ENCODE measurements around the gene LPIN2.

Gene LPIN2

DNA sequence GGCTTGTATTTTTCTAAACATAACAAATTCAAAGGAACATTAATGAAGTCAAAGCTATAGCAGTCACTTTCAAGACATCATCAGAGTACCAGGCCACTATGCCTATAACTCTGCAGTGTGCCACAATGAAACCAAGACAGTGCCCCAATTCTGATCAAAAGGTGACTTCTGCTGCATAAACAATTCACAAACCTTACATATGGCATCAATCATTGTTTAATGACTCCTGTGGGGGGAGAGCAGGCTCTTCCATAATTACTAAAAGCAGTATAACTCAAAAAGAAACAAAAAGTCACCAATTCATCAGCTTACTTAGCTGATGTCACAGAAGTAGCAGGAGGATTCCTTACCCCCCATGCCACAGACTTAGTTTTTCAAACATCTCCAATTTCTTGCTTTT is 15.5 kb downstream of the LPIN2 start:
- Histone ChIP-seq H3K9ac (ENCODE audit: low read length) (no peak overlapping the region), H4K20me1 (ENCODE audit: low read depth, low read length) (no peaks in the 10 kb centered on the region), H3K9me2 (replicated peaks; ENCODE audit: insufficient read depth, low read length) (no peaks in the 10 kb centered on the region), H3K27me3 (ENCODE audit: low read length) (no peaks in the 10 kb centered on the region), H3K4me3 (ENCODE audit: insufficient read depth, low read length, poor library complexity, severe bottlenecking) (no peak overlapping the region), H3K27ac (ENCODE audit: low read depth, low read length) (no peak overlapping the region), H3F3A (ENCODE audit: insufficient read depth) (no peaks in the 10 kb centered on the region), H3K36me3 (ENCODE audit: low read length) (no peaks in the 10 kb centered on the region), H3K4me2 (ENCODE audit: low read depth, low read length, poor library complexity, severe bottlenecking) (no peak overlapping the region), H2AFZ (ENCODE audit: low read depth, low read length, severe bottlenecking) (no peak overlapping the region), H3K9me3 (ENCODE audit: insufficient read depth, low read length) (no peaks in the 10 kb centered on the region), H3K79me2 (ENCODE audit: insufficient read depth, low read length) (peaks cover 31% of the 10 kb centered on the region)
- TF ChIP-seq EZH2phosphoT487 (conservative IDR thresholded peaks at IDR 0.05; ENCODE audit: low read length), result no peak
- TF ChIP-seq, protein P1, sequence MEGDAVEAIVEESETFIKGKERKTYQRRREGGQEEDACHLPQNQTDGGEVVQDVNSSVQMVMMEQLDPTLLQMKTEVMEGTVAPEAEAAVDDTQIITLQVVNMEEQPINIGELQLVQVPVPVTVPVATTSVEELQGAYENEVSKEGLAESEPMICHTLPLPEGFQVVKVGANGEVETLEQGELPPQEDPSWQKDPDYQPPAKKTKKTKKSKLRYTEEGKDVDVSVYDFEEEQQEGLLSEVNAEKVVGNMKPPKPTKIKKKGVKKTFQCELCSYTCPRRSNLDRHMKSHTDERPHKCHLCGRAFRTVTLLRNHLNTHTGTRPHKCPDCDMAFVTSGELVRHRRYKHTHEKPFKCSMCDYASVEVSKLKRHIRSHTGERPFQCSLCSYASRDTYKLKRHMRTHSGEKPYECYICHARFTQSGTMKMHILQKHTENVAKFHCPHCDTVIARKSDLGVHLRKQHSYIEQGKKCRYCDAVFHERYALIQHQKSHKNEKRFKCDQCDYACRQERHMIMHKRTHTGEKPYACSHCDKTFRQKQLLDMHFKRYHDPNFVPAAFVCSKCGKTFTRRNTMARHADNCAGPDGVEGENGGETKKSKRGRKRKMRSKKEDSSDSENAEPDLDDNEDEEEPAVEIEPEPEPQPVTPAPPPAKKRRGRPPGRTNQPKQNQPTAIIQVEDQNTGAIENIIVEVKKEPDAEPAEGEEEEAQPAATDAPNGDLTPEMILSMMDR (IDR thresholded peaks at IDR 0.05; ENCODE audit: insufficient read depth, low read length, poor library complexity, severe bottlenecking), result no peak

DNA sequence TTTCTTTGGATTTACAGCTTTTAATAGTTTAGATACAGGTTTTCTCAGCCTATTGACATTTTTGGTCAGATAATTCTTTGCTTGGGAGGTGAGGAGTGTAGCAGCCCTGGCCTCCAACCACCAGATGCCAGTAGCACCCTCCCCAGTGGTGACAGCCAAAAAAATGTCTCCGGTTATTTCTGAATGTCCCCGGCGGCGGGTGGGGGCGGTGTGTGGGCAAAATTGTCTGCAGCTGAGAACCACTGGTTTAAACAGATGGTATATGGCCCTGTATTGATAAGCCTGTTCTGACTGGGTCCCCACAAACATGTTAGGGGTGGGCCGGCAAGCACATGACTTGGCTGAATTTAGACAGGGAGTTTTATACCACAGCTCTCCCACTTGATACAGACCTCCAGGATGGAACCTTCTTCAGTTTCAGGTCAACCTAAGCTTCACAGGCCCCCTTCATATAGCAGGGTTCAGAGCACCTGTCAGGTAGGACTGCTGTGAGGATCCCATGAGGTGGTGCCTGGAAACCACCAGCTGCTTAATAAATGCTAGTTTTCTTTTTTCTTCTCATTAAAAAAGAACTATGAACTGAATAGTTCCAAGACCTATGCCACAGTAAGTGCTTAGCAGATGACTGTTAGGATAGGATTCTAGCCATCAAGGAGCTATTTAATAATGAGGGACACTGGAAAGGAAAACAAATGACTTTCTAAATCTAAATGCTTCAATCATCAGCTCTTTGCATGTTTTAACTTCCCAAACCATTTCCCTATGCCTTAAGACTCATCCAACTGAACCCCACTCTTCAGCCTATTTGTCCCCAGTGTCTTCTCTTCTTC is 18.1 kb downstream of the LPIN2 start:
- Histone ChIP-seq H3K9me3 (ENCODE audit: insufficient read depth, low read length) (no peaks in the 10 kb centered on the region), H3K4me2 (ENCODE audit: low read depth, low read length, poor library complexity, severe bottlenecking) (no peak overlapping the region), H3K36me3 (ENCODE audit: low read length) (no peaks in the 10 kb centered on the region), H2AFZ (ENCODE audit: low read depth, low read length, severe bottlenecking) (no peak overlapping the region), H4K20me1 (ENCODE audit: low read depth, low read length) (no peaks in the 10 kb centered on the region), H3F3A (ENCODE audit: insufficient read depth) (no peaks in the 10 kb centered on the region), H3K27ac (ENCODE audit: low read depth, low read length) (no peak overlapping the region), H3K27me3 (ENCODE audit: low read length) (no peaks in the 10 kb centered on the region), H3K4me3 (ENCODE audit: insufficient read depth, low read length, poor library complexity, severe bottlenecking) (no peak overlapping the region), H3K9me2 (replicated peaks; ENCODE audit: insufficient read depth, low read length) (no peaks in the 10 kb centered on the region), H3K79me2 (ENCODE audit: insufficient read depth, low read length) (peaks cover 31% of the 10 kb centered on the region), H3K9ac (ENCODE audit: low read length) (no peak overlapping the region)
- TF ChIP-seq, protein P1 (IDR thresholded peaks at IDR 0.05; ENCODE audit: insufficient read depth, low read length, poor library complexity, severe bottlenecking), result no peak
- TF ChIP-seq EZH2phosphoT487 (conservative IDR thresholded peaks at IDR 0.05; ENCODE audit: low read length), result no peak

DNA sequence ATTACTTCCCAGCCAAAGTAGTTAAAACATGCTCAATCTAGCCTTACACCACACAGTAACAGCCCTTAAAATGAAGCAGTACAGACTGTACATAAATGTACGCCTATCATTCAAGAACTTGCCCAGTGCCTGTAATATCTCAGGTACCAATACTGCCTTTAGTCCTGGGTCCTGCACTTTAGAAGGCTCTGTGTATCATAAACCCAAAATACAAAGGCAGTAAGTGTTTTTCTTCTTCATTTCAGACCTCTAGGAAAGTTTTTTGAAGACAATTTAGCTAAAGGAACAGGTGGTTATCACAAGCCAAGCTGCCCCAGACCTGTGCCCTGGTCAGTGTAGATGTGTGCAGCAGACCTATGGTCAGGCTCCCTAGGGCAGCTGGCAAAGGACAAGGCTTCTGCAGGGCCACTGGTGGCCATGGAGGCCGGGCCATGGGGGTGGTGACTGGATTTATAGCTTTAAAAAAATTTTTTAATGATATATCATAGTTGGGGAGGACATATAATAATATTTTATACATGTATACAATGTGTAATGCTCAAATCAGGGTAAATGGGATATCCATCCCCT is 18.8 kb downstream of the LPIN2 start:
- TF ChIP-seq, protein P1 (IDR thresholded peaks at IDR 0.05; ENCODE audit: insufficient read depth, low read length, poor library complexity, severe bottlenecking), result no peak
- TF ChIP-seq EZH2phosphoT487 (conservative IDR thresholded peaks at IDR 0.05; ENCODE audit: low read length), result no peak
- Histone ChIP-seq H3K9me3 (ENCODE audit: insufficient read depth, low read length) (no peaks in the 10 kb centered on the region), H3K27me3 (ENCODE audit: low read length) (no peaks in the 10 kb centered on the region), H4K20me1 (ENCODE audit: low read depth, low read length) (no peaks in the 10 kb centered on the region), H3K9ac (ENCODE audit: low read length) (no peak overlapping the region), H2AFZ (ENCODE audit: low read depth, low read length, severe bottlenecking) (no peak overlapping the region), H3F3A (ENCODE audit: insufficient read depth) (no peaks in the 10 kb centered on the region), H3K27ac (ENCODE audit: low read depth, low read length) (no peak overlapping the region), H3K9me2 (replicated peaks; ENCODE audit: insufficient read depth, low read length) (no peaks in the 10 kb centered on the region), H3K4me2 (ENCODE audit: low read depth, low read length, poor library complexity, severe bottlenecking) (no peak overlapping the region), H3K36me3 (ENCODE audit: low read length) (no peaks in the 10 kb centered on the region), H3K4me3 (ENCODE audit: insufficient read depth, low read length, poor library complexity, severe bottlenecking) (no peak overlapping the region), H3K79me2 (ENCODE audit: insufficient read depth, low read length) (peaks cover 32% of the 10 kb centered on the region)

Measured in SU-DHL-6 (cell line).